Spleen (tissue), 11 donors: Measurements from ENCODE around the gene ARHGEF28. TPM values are rescaled to one million over a fixed set of nuclear protein-coding genes. Genes with fewer than 3 reads are reported as not detected.

Experiments
- DNase-seq: peaks from one replicate; pipeline ENCODE4 v3.0.0-alpha.2; 2020
- H3K27ac ChIP-seq, 8 donors: fragments of 200-600 bp; sonication (generic) in 7 of 8; 1 replicate in 4 of 8; 2 replicates in 4 of 8; pipeline versions ENCODE4 v1.5.0 to v1.8.0; 2016 to 2021; ENCODE audit warnings: inconsistent platforms in 4 of 8, mild to moderate bottlenecking in 4 of 8, moderate library complexity in 1 of 8
- H3K27me3 ChIP-seq, 7 donors: fragments of 200-600 bp; sonication (generic) in 6 of 7; replicated peaks in 1 of 7; 1 replicate in 4 of 7; 2 replicates in 3 of 7; pipeline versions ENCODE4 v1.5.0 to v1.8.0; 2016 to 2021; ENCODE audit warnings: inconsistent platforms in 3 of 7, mild to moderate bottlenecking in 1 of 7
- H3K36me3 ChIP-seq, 6 donors: fragments of 200-600 bp; sonication (generic) in 5 of 6; 1 replicate in 4 of 6; 2 replicates in 2 of 6; pipeline versions ENCODE4 v1.5.0 to v1.8.0; 2016 to 2021; ENCODE audit warnings: inconsistent platforms in 2 of 6
- H3K4me1 ChIP-seq, 6 donors: fragments of 200-600 bp; sonication (generic) in 5 of 6; 1 replicate in 3 of 6; 2 replicates in 3 of 6; pipeline versions ENCODE4 v1.5.0 to v1.8.0; 2016 to 2021; ENCODE audit warnings: inconsistent platforms in 3 of 6
- H3K4me3 ChIP-seq, 8 donors: fragments of 200-600 bp; sonication (generic) in 7 of 8; 1 replicate in 4 of 8; 2 replicates in 4 of 8; pipeline versions ENCODE4 v1.5.0 to v1.8.0; 2016 to 2021; ENCODE audit warnings: inconsistent platforms in 4 of 8, mild to moderate bottlenecking in 4 of 8, moderate library complexity in 2 of 8
- H3K9me3 ChIP-seq, 8 donors: fragments of 200-600 bp; sonication (generic) in 7 of 8; 1 replicate in 4 of 8; 2 replicates in 4 of 8; pipeline versions ENCODE4 v1.5.0 to v1.8.0; 2016 to 2021; ENCODE audit warnings: inconsistent platforms in 4 of 8
- CTCF ChIP-seq, 11 experiments: fragments of 200-600 bp in 7 of 11; fragments of 450-650 bp in 4 of 11; sonication (generic) in 4 of 11; IDR thresholded peaks in 8 of 11; conservative IDR thresholded peaks in 3 of 11; 1 replicate in 7 of 11; 2 replicates in 4 of 11; pipeline versions ENCODE4 v1.4.0 to v1.8.0; 2016 to 2021; ENCODE audit warnings: antibody characterized with exemption in 11 of 11, inconsistent platforms in 4 of 11, mild to moderate bottlenecking in 1 of 11
- POLR2A ChIP-seq, 3 donors: fragments of 450-650 bp; IDR thresholded peaks; one replicate each; pipeline ENCODE4 v1.5.1; 2017; ENCODE audit warnings: antibody characterized with exemption in 3 of 3, mild to moderate bottlenecking in 1 of 3
- POLR2AphosphoS5 ChIP-seq, 3 donors: sonication (generic); formaldehyde crosslinking; IDR thresholded peaks; one replicate each; pipeline ENCODE4 v1.5.1; 2017; ENCODE audit warnings: antibody characterized with exemption in 3 of 3
- WGBS, 5 donors: extraction: QIAGEN DNeasy Blood & Tissue Kit in 3 of 5; methylation state at CpG; one replicate each; pipeline versions ENCODE4 v1.1.5 to v1.1.7; 2013 to 2018; 5-methylcytosine and 5-hydroxymethylcytosine counted together
- intact Hi-C: fragments of 100-400 bp; cut with DNase I; formaldehyde crosslinking; loops from one replicate; pipeline ENCODE4 v1.15.0; 2023; ENCODE audit warnings: low total_unique reads
- polyA plus RNA-seq, 3 donors: library from polyadenylated mRNA; stranded (reverse); fragments of 200-250 nt; gene quantifications; one replicate each; pipeline ENCODE4 v1.2.1, GENCODE V29; 2013
- total RNA-seq, 7 donors: library from RNA; depleted of rRNA in 3 of 7; stranded (reverse); fragments of >200 nt in 3 of 7; fragmentation: NEBNext Ultra II Directional in 4 of 7; extraction: Animal tissue kit (Norgen Biotek cat#: 25700) in 4 of 7; gene quantifications; one replicate each; pipeline versions ENCODE4 v1.1.0 to v1.2.1, GENCODE V29; 2016 to 2021
- donor health status: healthy with polysubstance abuse.
- donor health status: DM: no; HTN: no; CAD: no; lungs with moderate emphysema.
- donor health status: DM: no; HTN: no; CAD: no.
- donor health status: Bipolar disorder and iron deficiency.
- donor health status: healthy.
- donor health status: DM: no; HTN: no; CAD: no.
- donor health status: DM: yes; HTN: yes; CAD: no.

Gene ARHGEF28
- total and polyA plus RNA-seq, 10 donors = 0.53 to 17.5 (median 8.8) TPM

GRCh38 chr5:73776405-73776804 lies 150.4 kb downstream of the ARHGEF28 start:
- Histone ChIP-seq H3K36me3 (no peaks in the 10 kb centered on the region), H3K9me3 (no peaks in the 10 kb centered on the region), H3K27me3 (no peaks in the 10 kb centered on the region), H3K4me1 (no peaks in the 10 kb centered on the region), H3K27ac (peak overlapping the region in 2 of 8 donors; percentile 5 to 21), H3K4me3 (no peak overlapping the region)
- peak in 1 of 3 donors; percentile 49 for TF ChIP-seq POLR2AphosphoS5 (IDR thresholded peaks at IDR 0.05)
- TF ChIP-seq CTCF (IDR thresholded peaks at IDR 0.05 in 8 of 11, conservative IDR thresholded peaks at IDR 0.05 in 3 of 11) = no peak
- TF ChIP-seq POLR2A (IDR thresholded peaks at IDR 0.05) = no peak
- DNase-seq = no peak
- 56 to 83% (median 76%) methylated on average over 5 of the region's 5 CpGs for WGBS, 5 donors
- intact Hi-C loops = no loop called here

GRCh38 chr5:73777192-73777591 lies 151.2 kb downstream of the ARHGEF28 start:
- intact Hi-C loops = no loop called here
- DNase-seq = no peak
- Histone ChIP-seq H3K36me3 (no peaks in the 10 kb centered on the region), H3K9me3 (no peaks in the 10 kb centered on the region), H3K27me3 (no peaks in the 10 kb centered on the region), H3K27ac (peak overlapping the region in 1 of 8 donors; percentile 5), H3K4me3 (no peak overlapping the region), H3K4me1 (no peaks in the 10 kb centered on the region)
- no peak for TF ChIP-seq POLR2AphosphoS5 (IDR thresholded peaks at IDR 0.05)
- no peak for TF ChIP-seq POLR2A (IDR thresholded peaks at IDR 0.05)
- no peak for TF ChIP-seq CTCF (IDR thresholded peaks at IDR 0.05 in 8 of 11, conservative IDR thresholded peaks at IDR 0.05 in 3 of 11)
- 64 to 95% (median 91%) methylated on average over 2 of the region's 2 CpGs for WGBS, 5 donors

- no peaks in the 10 kb centered on the region for H3K9me3 ChIP-seq
- H3K4me1 ChIP-seq = peaks cover 0 to 5% (median 0%) of the 10 kb centered on the region in 6 donors
- H3K36me3 ChIP-seq = no peaks in the 10 kb centered on the region
- H3K27ac ChIP-seq = no peak overlapping the region
- DNase-seq = no peak
- H3K27me3 ChIP-seq = no peaks in the 10 kb centered on the region
- intact Hi-C loops = no loop called here
- WGBS, 5 donors = 81 to 95% (median 91%) methylated on average over 11 of the region's 11 CpGs
- H3K4me3 ChIP-seq = no peak overlapping the region
- no peak for TF ChIP-seq POLR2AphosphoS5 (IDR thresholded peaks at IDR 0.05)
- no peak for TF ChIP-seq CTCF (IDR thresholded peaks at IDR 0.05 in 8 of 11, conservative IDR thresholded peaks at IDR 0.05 in 3 of 11)
- TF ChIP-seq POLR2A (IDR thresholded peaks at IDR 0.05) = no peak
These were observed 154.5 kb downstream of the ARHGEF28 start for GRCh38 chr5:73780302-73781080.

DNA sequence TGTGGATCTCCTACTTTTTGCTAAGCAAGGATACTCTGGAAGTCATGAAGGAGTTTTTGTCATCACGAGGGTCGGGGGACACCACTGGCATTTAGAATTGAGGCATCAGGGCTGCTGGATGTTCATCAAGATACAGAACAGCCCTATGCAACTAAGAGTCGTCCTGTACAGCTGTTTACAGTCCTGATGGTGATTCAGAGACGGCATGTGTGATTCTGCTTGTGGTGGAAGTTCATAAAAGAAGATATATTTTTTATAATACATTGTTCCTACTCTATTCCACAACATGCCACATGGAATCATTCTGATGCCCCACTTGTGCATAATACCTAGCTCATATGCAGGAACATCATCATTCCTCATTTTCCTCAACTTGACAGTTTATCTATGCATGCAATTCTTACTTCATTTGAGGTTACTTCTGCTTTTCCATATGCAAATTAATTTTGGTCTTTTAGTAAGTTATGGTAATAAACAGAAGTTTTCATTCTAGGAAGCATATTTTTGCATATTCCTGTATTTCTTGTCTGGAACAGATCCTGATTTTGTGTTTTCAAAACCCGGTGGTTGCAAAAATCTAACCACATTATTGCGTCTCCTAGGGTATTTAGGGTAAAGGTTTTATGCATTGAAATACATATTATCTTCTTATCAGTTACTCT lies 155.2 kb downstream of the ARHGEF28 start:
- H3K4me1 ChIP-seq = peaks cover 0 to 5% (median 0%) of the 10 kb centered on the region in 6 donors
- H3K9me3 ChIP-seq = no peaks in the 10 kb centered on the region
- no peak overlapping the region for H3K27ac ChIP-seq
- TF ChIP-seq CTCF (IDR thresholded peaks at IDR 0.05 in 8 of 11, conservative IDR thresholded peaks at IDR 0.05 in 3 of 11) = no peak
- no peak for TF ChIP-seq POLR2A (IDR thresholded peaks at IDR 0.05)
- no peak for TF ChIP-seq POLR2AphosphoS5 (IDR thresholded peaks at IDR 0.05)
- 67 to 90% (median 77%) methylated on average over 6 of the region's 6 CpGs for WGBS, 5 donors
- no peaks in the 10 kb centered on the region for H3K27me3 ChIP-seq
- H3K4me3 ChIP-seq = no peak overlapping the region
- intact Hi-C loops = no loop called here
- DNase-seq = no peak
- H3K36me3 ChIP-seq = no peaks in the 10 kb centered on the region
